ENCODE measurements around the gene ZNF892. TPM values are rescaled to one million over a fixed set of nuclear protein-coding genes. Genes with fewer than 3 reads are reported as not detected.

Gene ZNF892
- total and polyA plus RNA-seq, 9 of the 15 experiments (the other 6 are each of a cell fraction or from before 2014, with no cell fraction given) = 0.07 to 0.13 (median 0.09) TPM; not detected in 6

- TF ChIP-seq CBX3 (IDR thresholded peaks at IDR 0.05; ENCODE audit: borderline replicate concordance in 1 of 2, low read length in 2 of 2) = no peak; a peak in 1 of 3 replicates
- TF ChIP-seq ZBTB12 (CRISPR knock-in tag; IDR thresholded peaks at IDR 0.05) = peak; percentile 95
- TF ChIP-seq CTBP1 (IDR thresholded peaks at IDR 0.05; ENCODE audit: borderline replicate concordance) = peak; percentile 37; the same call in 1 of the 2 replicates
- TF ChIP-seq PTBP1 (IDR thresholded peaks at IDR 0.05; ENCODE audit: low read depth, low read length) = no peak
- peak; percentile 39; the same call in 1 of the 2 replicates for TF ChIP-seq JUN (IDR thresholded peaks at IDR 0.05; ENCODE audit: borderline replicate concordance, low read depth, low read length)
- TF ChIP-seq JUN (CRISPR knock-in tag; IDR thresholded peaks at IDR 0.05; ENCODE audit: borderline replicate concordance) = no peak
- no peak; the same call in 1 of the 2 replicates for TF ChIP-seq ELF2 (CRISPR knock-in tag; IDR thresholded peaks at IDR 0.05)
- no peak for TF ChIP-seq ZNF274 (IDR thresholded peaks at IDR 0.05; ENCODE audit: borderline replicate concordance, low read depth, low read length)
- TF ChIP-seq SP1 (CRISPR knock-in tag; IDR thresholded peaks at IDR 0.05) = peak; percentile 73; the same call in 1 of the 2 replicates
- TF ChIP-seq KDM5B (IDR thresholded peaks at IDR 0.05; ENCODE audit: insufficient replicate concordance, low read depth, low read length) = peak; percentile 86
- no peak; the same call in 1 of the 2 replicates for TF ChIP-seq ARID3B (CRISPR knock-in tag; IDR thresholded peaks at IDR 0.05; ENCODE audit: borderline replicate concordance)
- no peak for TF ChIP-seq ZNF76 (CRISPR knock-in tag; IDR thresholded peaks at IDR 0.05; ENCODE audit: borderline replicate concordance)
- no peak for TF ChIP-seq POLR3A (IDR thresholded peaks at IDR 0.05; ENCODE audit: borderline replicate concordance, extremely low read depth, insufficient read depth, insufficient read length)
- no peak for TF ChIP-seq ZNF23 (CRISPR knock-in tag; IDR thresholded peaks at IDR 0.05)
- TF ChIP-seq DLX4 (CRISPR knock-in tag; IDR thresholded peaks at IDR 0.05) = no peak
- no peak for TF ChIP-seq NCOA6 (IDR thresholded peaks at IDR 0.05)
- TF ChIP-seq ELK1 (CRISPR knock-in tag; IDR thresholded peaks at IDR 0.05) = no peak
- no peak for TF ChIP-seq PBX2 (CRISPR knock-in tag; IDR thresholded peaks at IDR 0.05; ENCODE audit: low read depth)
- TF ChIP-seq PBX2 (tag; conservative IDR thresholded peaks at IDR 0.05; ENCODE audit: low read depth) = no peak
- TF ChIP-seq ZSCAN29 (IDR thresholded peaks at IDR 0.05) = no peak
Observed at GRCh38 chr2:95165371-95166064, 41.8 kb upstream of the ZNF892 start, which contains the start of gene ZNF2 (continued).

Measured in K562 (cell line).